K562 (cell line): ENCODE data around the gene DRICH1. TPM values are rescaled to one million over a fixed set of nuclear protein-coding genes. Genes with fewer than 3 reads are reported as not detected.

Source experiments
- ATAC-seq: fragments of 200-7000 bp; cut with Tn5 transposase; 3 replicates; pipeline ENCODE4 v1.9.1; 2020; ENCODE audit warnings: moderate library complexity
- BruUV-seq: library from RNA; stranded (reverse); fragments of 400-500 nt; replicated peaks from 2 replicates; lab custom pipeline; 2021; lab: Mats Ljungman, UMichigan
- CTCF ChIA-PET: fragments of 300-600 bp; formaldehyde crosslinking; extraction: SDS; loops from one replicate; lab custom pipeline; 2021; ENCODE audit warnings: low intra/inter-chr PET ratio; lab: Yijun Ruan, JAX
- POLR2A ChIA-PET: fragments of 300-600, 350-650 bp; sonication (Branson Sonifier 250); formaldehyde crosslinking; extraction: SDS; loops from one replicate; lab custom pipeline; 2021; ENCODE audit warnings: antibody characterized with exemption, inconsistent platforms; lab: Yijun Ruan, JAX
- DNase-seq, 4 experiments: peaks; one replicate each; pipeline versions ENCODE4 v3.0.0 to v3.0.0-alpha.2; 2011 to 2018; ENCODE audit warnings: low spot score in 3 of 4, mixed read lengths in 3 of 4; ENCODE audit errors: extremely low read depth in 1 of 4
- FAIRE-seq: peaks from 2 replicates; lab custom pipeline; 2011; peaks lifted over from hg19 to GRCh38; lab: Jason Lieb, UNC
- H2AFZ ChIP-seq: 2 replicates; pipeline ENCODE4 v1.6.0; 2011; ENCODE audit warnings: low read depth, low read length, control low read depth, inconsistent platforms
- H3K27ac ChIP-seq: fragments of 200-600 bp; 3 replicates; pipeline ENCODE4 v1.8.0; 2011; ENCODE audit warnings: low read depth, mild to moderate bottlenecking, control low read depth, inconsistent platforms, low read length, moderate library complexity, mixed read lengths; ENCODE audit errors: extremely low read depth
- H3K27me3 ChIP-seq, 2 experiments: fragments of 300-600 bp in 1 of 2; 2 replicates in 1 of 2; 3 replicates in 1 of 2; pipeline versions ENCODE4 v1.6.0 to v1.8.0; 2011; ENCODE audit warnings: inconsistent platforms in 2 of 2, low read length in 2 of 2, mild to moderate bottlenecking in 1 of 2, mixed read lengths in 1 of 2, moderate library complexity in 1 of 2; ENCODE audit not compliant: control insufficient read depth in 2 of 2, insufficient read depth in 2 of 2
- H3K36me3 ChIP-seq: fragments of 300-600 bp; 3 replicates; pipeline ENCODE4 v1.8.0; 2011; ENCODE audit warnings: mild to moderate bottlenecking, low read length, inconsistent platforms; ENCODE audit not compliant: control insufficient read depth, insufficient read depth
- H3K4me1 ChIP-seq, 2 experiments: fragments of 200-600 bp in 1 of 2; replicated peaks in 1 of 2; 2 replicates in 1 of 2; 3 replicates in 1 of 2; pipeline versions ENCODE4 v1.5.1 to v1.8.0; 2011; ENCODE audit warnings: inconsistent platforms in 2 of 2, low read length in 2 of 2, mild to moderate bottlenecking in 1 of 2, mixed read lengths in 1 of 2, moderate library complexity in 1 of 2; ENCODE audit not compliant: control insufficient read depth in 2 of 2, insufficient read depth in 2 of 2
- H3K4me2 ChIP-seq: 2 replicates; pipeline ENCODE4 v1.6.1; 2011; ENCODE audit warnings: low read length, control low read depth, inconsistent platforms, mixed read lengths; ENCODE audit not compliant: insufficient read depth
- H3K4me3 ChIP-seq: fragments of 200-600 bp; sonication (generic), shearing (Covaris generic); 2 replicates; pipeline ENCODE4 v1.5.1; 2016; ENCODE audit warnings: control low read depth, inconsistent platforms
- H3K79me2 ChIP-seq: fragments of 200-600 bp; 3 replicates; pipeline ENCODE4 v1.8.0; 2011; ENCODE audit warnings: low read length, inconsistent platforms; ENCODE audit not compliant: control insufficient read depth, insufficient read depth
- H3K9ac ChIP-seq, 2 experiments: 2 replicates each; pipeline versions ENCODE4 v1.6.0 to v1.6.1; 2011; ENCODE audit warnings: low read depth in 2 of 2, low read length in 2 of 2, control low read depth in 1 of 2, inconsistent platforms in 1 of 2, mild to moderate bottlenecking in 1 of 2, mixed read lengths in 1 of 2; ENCODE audit not compliant: insufficient read depth in 1 of 2
- H3K9me1 ChIP-seq: one replicate; pipeline ENCODE4 v1.6.0; 2011; ENCODE audit warnings: inconsistent platforms, mild to moderate bottlenecking, low read length, moderate library complexity; ENCODE audit not compliant: control insufficient read depth, insufficient read depth
- H3K9me3 ChIP-seq: replicated peaks from 2 replicates; pipeline ENCODE4 v1.5.1; 2011; ENCODE audit warnings: low read depth, low read length, inconsistent platforms; ENCODE audit not compliant: control insufficient read depth, insufficient read depth
- H4K20me1 ChIP-seq: replicated peaks from 2 replicates; pipeline ENCODE4 v1.6.1; 2011; ENCODE audit warnings: low read length, inconsistent platforms, mixed read lengths; ENCODE audit not compliant: control insufficient read depth, insufficient read depth
- CAMTA2 ChIP-seq: fragments of 250-450 bp; sonication (Bioruptor Pico); conservative IDR thresholded peaks from 2 replicates; pipeline ENCODE4 v1.5.1; 2022
- CLOCK ChIP-seq: fragments of 250-450 bp; sonication (Bioruptor Pico); IDR thresholded peaks from 2 replicates; pipeline ENCODE4 v1.4.0; 2020; ENCODE audit warnings: mild to moderate bottlenecking, moderate library complexity, borderline replicate concordance
- CREBBP ChIP-seq: IDR thresholded peaks from one replicate; pipeline ENCODE4 v1.6.1; 2012; ENCODE audit warnings: low read depth, mild to moderate bottlenecking, control low read depth, inconsistent platforms, low read length
- EZH2 ChIP-seq: IDR thresholded peaks from 2 replicates; pipeline ENCODE4 v1.6.1; 2012; ENCODE audit warnings: low read depth, mild to moderate bottlenecking, inconsistent platforms, low read length, borderline replicate concordance
- FOXA3 ChIP-seq, 2 experiments: fragments of 450-650 bp in 1 of 2; sonication (generic) in 1 of 2; formaldehyde crosslinking; IDR thresholded peaks in 1 of 2; conservative IDR thresholded peaks in 1 of 2; 2 replicates each; pipeline versions ENCODE4 v1.4.0 to v1.8.0; 2020 to 2022; ENCODE audit warnings: mild to moderate bottlenecking in 2 of 2, missing genetic modification reagents in 1 of 2
- GABPA ChIP-seq: fragments of 200-800 bp; sonication (Bioruptor generic); conservative IDR thresholded peaks from 2 replicates; pipeline ENCODE4 v1.6.1; 2016; ENCODE audit warnings: low read depth, missing genetic modification characterization, missing compliant biosample characterization
- HEY1 ChIP-seq: fragments of 250-450 bp; sonication (Bioruptor Pico); IDR thresholded peaks from 2 replicates; pipeline ENCODE4 v1.5.0; 2020; ENCODE audit warnings: mild to moderate bottlenecking, moderate library complexity, borderline replicate concordance
- KDM1A ChIP-seq, 2 experiments: fragments of 450-650 bp; IDR thresholded peaks; 2 replicates each; pipeline ENCODE4 v1.6.1; 2016; ENCODE audit warnings: mild to moderate bottlenecking in 2 of 2
- KLF6 ChIP-seq: fragments of 250-450 bp; sonication (Bioruptor Pico); IDR thresholded peaks from 2 replicates; pipeline ENCODE4 v1.4.0; 2020; ENCODE audit warnings: mild to moderate bottlenecking, moderate library complexity, borderline replicate concordance
- RBM15 ChIP-seq: fragments of 200-400 bp; formaldehyde crosslinking; IDR thresholded peaks from 2 replicates; pipeline ENCODE4 v1.6.1; 2018; ENCODE audit warnings: mild to moderate bottlenecking, low read length, moderate library complexity; ENCODE audit not compliant: insufficient read depth
- RFX7 ChIP-seq: fragments of 250-450 bp; sonication (Bioruptor Pico); IDR thresholded peaks from 2 replicates; pipeline ENCODE4 v1.5.1; 2021; ENCODE audit warnings: mild to moderate bottlenecking
- RUNX1 ChIP-seq: sonication (generic); IDR thresholded peaks from 2 replicates; pipeline ENCODE4 v1.6.1; 2016; ENCODE audit warnings: antibody characterized with exemption, low read depth
- SMAD2 ChIP-seq: fragments of 150-350 bp; IDR thresholded peaks from 2 replicates; pipeline ENCODE4 v1.6.1; 2014; ENCODE audit warnings: low read depth, mild to moderate bottlenecking, low read length
- SMAD4 ChIP-seq: fragments of 250-450 bp; sonication (Bioruptor Pico); conservative IDR thresholded peaks from 2 replicates; pipeline ENCODE4 v1.8.0; 2021; ENCODE audit warnings: inconsistent platforms, mild to moderate bottlenecking, moderate library complexity
- TEAD1 ChIP-seq, 2 experiments: fragments of 450-650 bp in 1 of 2; sonication (generic) in 1 of 2; formaldehyde crosslinking; IDR thresholded peaks; 2 replicates each; pipeline versions ENCODE4 v1.4.0 to v1.8.0; 2020 to 2022; ENCODE audit warnings: mild to moderate bottlenecking in 2 of 2, missing genetic modification reagents in 1 of 2
- ZBTB26 ChIP-seq: fragments of 450-650 bp; formaldehyde crosslinking; IDR thresholded peaks from 2 replicates; pipeline ENCODE4 v1.4.0; 2022; ENCODE audit warnings: missing genetic modification characterization
- ZNF639 ChIP-seq, 2 experiments: fragments of 200-800 bp in 1 of 2; sonication (Bioruptor generic) in 1 of 2; sonication (generic) in 1 of 2; formaldehyde crosslinking in 1 of 2; IDR thresholded peaks in 1 of 2; conservative IDR thresholded peaks in 1 of 2; 2 replicates each; pipeline versions ENCODE4 v1.5.0 to v1.6.1; 2016 to 2020; ENCODE audit warnings: missing compliant biosample characterization in 1 of 2, missing genetic modification characterization in 1 of 2, missing genetic modification reagents in 1 of 2
- ZNF766 ChIP-seq: fragments of 200-800 bp; sonication (Bioruptor generic); conservative IDR thresholded peaks from 2 replicates; pipeline ENCODE4 v1.6.1; 2016; ENCODE audit warnings: missing genetic modification characterization, missing compliant biosample characterization
- WGBS: fragments of 100-300 bp; shearing (Covaris generic); methylation state at CpG from one replicate; pipeline ENCODE4 v1.1.6; 2016; ENCODE audit warnings: low coverage, mixed read lengths; ENCODE audit not compliant: insufficient coverage; ENCODE audit errors: missing lambda C conversion rate; 5-methylcytosine and 5-hydroxymethylcytosine counted together
- in situ Hi-C: fragments of 300-500 bp; cut with MboI; formaldehyde crosslinking; loops from 4 replicates; pipeline ENCODE4 v1.15.0; 2018; ENCODE audit warnings: inconsistent platforms, mixed read lengths
- intact Hi-C: fragments of 100-400 bp; cut with micrococcal nuclease; formaldehyde crosslinking; loops from 2 replicates; pipeline ENCODE4 v1.14.2; 2022
- polyA plus RNA-seq, 8 experiments: library from polyadenylated mRNA; depleted of rRNA in 4 of 8; stranded (reverse) in 5 of 8; unstranded in 3 of 8; fragments of >200 nt; fragmentation: Nextera tagmentation in 2 of 8; fragmentation: Illumina TruSeq in 1 of 8; extraction: Ambion mirVana in 2 of 8; extraction: Trizol in 1 of 8; gene quantifications; 2 replicates each; pipeline versions ENCODE4 v1.2.1 to v1.2.3, GENCODE V29; 2011 to 2014; ENCODE audit warnings: inconsistent platforms in 1 of 8, missing spikeins in 1 of 8
- total RNA-seq, 7 experiments: library from RNA; depleted of rRNA in 6 of 7; stranded (reverse); fragments of >200 nt in 6 of 7; fragmentation: Illumina TruSeq in 2 of 7; extraction: Trizol in 2 of 7; gene quantifications; 2 replicates each; pipeline versions ENCODE4 v1.2.1 to v1.2.3, GENCODE V29; 2011 to 2021; ENCODE audit warnings: low replicate concordance in 1 of 7

DRICH1 gene
- total and polyA plus RNA-seq, 9 of the 15 experiments (the other 6 are each of a cell fraction or from before 2014, with no cell fraction given) = 0.07 to 0.36 (median 0.14) TPM; not detected in 2

GRCh38 chr22:23578306-23578705, 53.8 kb downstream of the DRICH1 start:
- ChIA-PET POLR2A (interaction anchor here (0.6 kb wide), 1 partner anchor 188 kb away, joined by 3 read pairs; no protein-coding TSS in a partner anchor), CTCF (no interaction called here)
- H3K9me3 ChIP-seq = no peaks in the 10 kb centered on the region
- no peak overlapping the region for H3K27ac ChIP-seq
- H4K20me1 ChIP-seq = no peaks in the 10 kb centered on the region
- no peak overlapping the region for H3K4me2 ChIP-seq
- peaks cover 0 to 2% of the 10 kb centered on the region in 2 experiments; a peak in 1 of 5 replicates for H3K27me3 ChIP-seq
- no peaks in the 10 kb centered on the region for H3K36me3 ChIP-seq
- peaks cover 0 to 12% of the 10 kb centered on the region in 2 experiments; a peak in 2 of 5 replicates for H3K4me1 ChIP-seq
- no TSS peak for BruUV-seq
- TF ChIP-seq RBM15 (no peak), HEY1 (CRISPR knock-in tag) (no peak), ZNF766 (CRISPR knock-in tag) (no peak), TEAD1 (CRISPR knock-in tag; IDR thresholded peaks at IDR 0.05) (no peak), FOXA3 (CRISPR knock-in tag; conservative IDR thresholded peaks at IDR 0.05 in 1 of 2, IDR thresholded peaks at IDR 0.05 in 1 of 2) (no peak), CREBBP (no peak), CAMTA2 (CRISPR knock-in tag) (no peak), ZBTB26 (CRISPR knock-in tag) (no peak), RUNX1 (no peak), ZNF639 (CRISPR knock-in tag; conservative IDR thresholded peaks at IDR 0.05 in 1 of 2, IDR thresholded peaks at IDR 0.05 in 1 of 2) (no peak), EZH2 (no peak), KLF6 (CRISPR knock-in tag) (no peak), RFX7 (CRISPR knock-in tag) (no peak), SMAD4 (CRISPR knock-in tag) (no peak), CLOCK (CRISPR knock-in tag) (no peak), SMAD2 (no peak), KDM1A (IDR thresholded peaks at IDR 0.05) (no peak), GABPA (tag) (no peak)
- FAIRE-seq (no peak), DNase-seq (no peak), ATAC-seq (no peak)
- WGBS = 16% methylated on average over 9 of the region's 11 CpGs
- no peak overlapping the region for H3K9ac ChIP-seq
- H2AFZ ChIP-seq = no peak overlapping the region
- in situ Hi-C loops (loop anchor here (25.0 kb wide), 2 partner anchors 416 to 616 kb away; no protein-coding TSS in a partner anchor), intact Hi-C loops (no loop called here)
- no peaks in the 10 kb centered on the region for H3K79me2 ChIP-seq
- no peaks in the 10 kb centered on the region for H3K9me1 ChIP-seq
- no peak overlapping the region for H3K4me3 ChIP-seq
